ENCODE results near the gene ARL8A. TPM values are rescaled to one million over a fixed set of nuclear protein-coding genes. Genes with fewer than 3 reads are reported as not detected.

The ARL8A gene
- polyA plus RNA-seq, 2 of the 4 experiments (the other 2 are of a cell fraction) = 23.4 to 49.8 TPM

GRCh38 chr1:202121006-202121405 lies 23.5 kb downstream of the ARL8A start:
- POLR2A ChIA-PET = interaction anchor here (0.6 to 7.2 kb wide), 2 partner anchors 111 to 122 kb away, joined by 4 to 69 read pairs; partner anchors contain the start of gene ELF3
- TF ChIP-seq EHF (CRISPR knock-in tag; IDR thresholded peaks at IDR 0.05) (no peak), CBX2 (IDR thresholded peaks at IDR 0.05; ENCODE audit: borderline replicate concordance, low read depth) (no peak), CHD4 (IDR thresholded peaks at IDR 0.05; ENCODE audit: borderline replicate concordance) (no peak), TP53 (CRISPR knock-in tag; IDR thresholded peaks at IDR 0.05) (no peak), FOSL2 (IDR thresholded peaks at IDR 0.05) (no peak), FOSL2 (CRISPR knock-in tag; IDR thresholded peaks at IDR 0.05) (no peak), SREBF2 (IDR thresholded peaks at IDR 0.05) (no peak), MAZ (IDR thresholded peaks at IDR 0.05; ENCODE audit: borderline replicate concordance, low read depth, low read length) (no peak)
- peak overlapping the region in 1 of 2 experiments; percentile 46; a peak in 3 of 6 replicates for H3K27ac ChIP-seq
- no peaks in the 10 kb centered on the region for H3K9me3 ChIP-seq
- no peak for FAIRE-seq
- no peak for ATAC-seq
- DNase-seq (ENCODE audit: low read depth in 1 of 2, low spot score in 1 of 2) = no peak
- CTCF ChIA-PET = interaction anchor here (1.1 to 31.9 kb wide), 9 partner anchors 12 to 226 kb away, joined by 3 to 1624 read pairs (median 8); partner anchors contain the start of genes ELF3 and RNPEP
- peaks cover 22% of the 10 kb centered on the region for H3K4me1 ChIP-seq
- no peak overlapping the region for H3K4me3 ChIP-seq
- 51% methylated on average over 7 of the region's 7 CpGs for WGBS (ENCODE audit: missing lambda C conversion rate)
- H3K4me2 ChIP-seq = no peak overlapping the region

- H3K9me3 ChIP-seq = no peaks in the 10 kb centered on the region
- ChIA-PET CTCF (interaction anchor here (0.6 to 31.9 kb wide), 31 partner anchors 10 to 249 kb away, joined by 3 to 1624 read pairs (median 5); partner anchors contain the start of genes ELF3 and RNPEP), POLR2A (interaction anchor here (0.6 to 7.2 kb wide), 3 partner anchors 108 to 406 kb away, joined by 3 to 69 read pairs (median 7); partner anchors contain the start of genes ELF3 and RNPEP)
- peak overlapping the region; percentile 67 for H3K4me2 ChIP-seq
- WGBS (ENCODE audit: missing lambda C conversion rate) = 73% methylated on average over 10 of the region's 10 CpGs
- H3K4me3 ChIP-seq = no peak overlapping the region
- peak in 1 of 2 experiments; percentile 30 for DNase-seq (ENCODE audit: low read depth in 1 of 2, low spot score in 1 of 2)
- ATAC-seq = no peak
- FAIRE-seq = no peak
- H3K27ac ChIP-seq = peak overlapping the region; percentile 91 to 94
- H3K4me1 ChIP-seq = peaks cover 50% of the 10 kb centered on the region
- TF ChIP-seq FOXS1 (CRISPR knock-in tag; IDR thresholded peaks at IDR 0.05) (0 out of 2 replicates have a peak, but pooled peaks have one; percentile 37), ZNF302 (CRISPR knock-in tag; IDR thresholded peaks at IDR 0.05) (peak; percentile 56; the same call in 1 of the 2 replicates), USF2 (IDR thresholded peaks at IDR 0.05) (no peak), REST (IDR thresholded peaks at IDR 0.05) (no peak), MAX (IDR thresholded peaks at IDR 0.05) (0 out of 2 replicates have a peak, but pooled peaks have one; percentile 7)
Observed at GRCh38 chr1:202117898-202118371, 26.6 kb downstream of the ARL8A start.

- H3K4me1 ChIP-seq = peaks cover 59% of the 10 kb centered on the region
- ChIA-PET POLR2A (interaction anchor here (4.4 kb wide), 1 partner anchor 105 kb away, joined by 93 read pairs; the partner anchor contains the start of gene ELF3), CTCF (interaction anchor here (2.3 to 31.9 kb wide), 2 partner anchors 15 to 114 kb away, joined by 13 to 1624 read pairs; partner anchors contain the start of genes ELF3 and RNPEP)
- no peak for DNase-seq (ENCODE audit: low read depth in 1 of 2, low spot score in 1 of 2)
- H3K4me2 ChIP-seq = no peak overlapping the region
- no peak for FAIRE-seq
- H3K9me3 ChIP-seq = no peaks in the 10 kb centered on the region
- peak overlapping the region; percentile 43 to 94; a peak in 5 of 6 replicates for H3K27ac ChIP-seq
- no peak for ATAC-seq
- no peak for TF ChIP-seq RNF2 (IDR thresholded peaks at IDR 0.05; ENCODE audit: borderline replicate concordance, low read depth)
- H3K4me3 ChIP-seq = no peak overlapping the region
- 96% methylated on average over 8 of the region's 8 CpGs for WGBS (ENCODE audit: missing lambda C conversion rate)
Observed at GRCh38 chr1:202116287-202116686, 28.2 kb downstream of the ARL8A start.

All from A549 (cell line).